ENCODE data around the gene SCGB3A2. TPM values are rescaled to one million over a fixed set of nuclear protein-coding genes. Genes with fewer than 3 reads are reported as not detected.

The SCGB3A2 gene
- not detected in 2 replicates for total RNA-seq

- no peak for DNase-seq (ENCODE audit: low read depth)
Measured at GRCh38 chr5:147878066-147878759, at the start of gene SCGB3A2. SCGB3A2 (plus strand) TSS chr5:147878711; CDS start chr5:147878804, 93 bp downstream.

GRCh38 chr5:147830035-147830434 is 48.5 kb upstream of the SCGB3A2 start:
- no peak for DNase-seq (ENCODE audit: low read depth)

DNA sequence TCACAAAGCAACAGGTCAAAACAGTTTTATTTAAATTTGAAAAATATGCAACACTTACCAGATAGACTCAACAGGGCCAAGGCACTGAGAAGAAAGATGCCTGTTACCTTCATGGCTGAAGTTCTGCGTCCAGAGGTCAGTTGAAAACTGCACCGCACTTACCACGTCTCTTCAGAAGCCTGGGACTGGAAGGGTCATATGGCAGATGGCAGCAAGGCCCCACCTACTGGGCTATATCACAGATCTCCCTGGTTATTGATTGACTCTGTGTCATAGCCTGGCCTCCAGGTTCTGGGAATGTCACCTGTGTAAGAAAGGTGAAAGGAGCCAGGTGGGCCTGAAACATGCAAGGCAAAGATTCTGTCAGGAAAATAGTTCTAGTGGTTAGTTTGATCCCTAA is 47.0 kb upstream of the SCGB3A2 start, which contains the start of gene SPINK1:
Gene SPINK1 (minus strand): TSS at position 207 of the 400 bp plus-strand sequence. CDS start 94 bp downstream, at position 113.
- DNase-seq (ENCODE audit: low read depth): no peak

DNA sequence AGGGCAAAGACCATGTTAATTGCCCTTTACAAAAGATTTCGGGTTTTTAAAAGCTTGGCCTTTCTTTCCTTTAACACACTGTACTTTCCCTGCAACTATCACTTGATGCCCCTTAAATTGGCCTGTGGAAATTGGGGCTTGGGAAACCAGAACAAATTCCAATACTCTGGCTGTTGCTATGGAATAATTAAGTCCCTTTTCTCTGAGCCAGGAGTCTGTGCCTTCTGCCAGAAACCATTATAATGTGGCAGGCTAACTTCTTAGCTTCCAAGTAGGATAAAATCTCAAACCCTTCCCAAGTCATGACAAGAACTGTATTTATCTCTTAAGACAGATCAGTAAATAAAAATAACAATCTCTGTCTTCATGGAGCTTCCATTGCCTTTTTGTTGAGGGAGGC is 46.0 kb upstream of the SCGB3A2 start:
- DNase-seq (ENCODE audit: low read depth): no peak

DNA sequence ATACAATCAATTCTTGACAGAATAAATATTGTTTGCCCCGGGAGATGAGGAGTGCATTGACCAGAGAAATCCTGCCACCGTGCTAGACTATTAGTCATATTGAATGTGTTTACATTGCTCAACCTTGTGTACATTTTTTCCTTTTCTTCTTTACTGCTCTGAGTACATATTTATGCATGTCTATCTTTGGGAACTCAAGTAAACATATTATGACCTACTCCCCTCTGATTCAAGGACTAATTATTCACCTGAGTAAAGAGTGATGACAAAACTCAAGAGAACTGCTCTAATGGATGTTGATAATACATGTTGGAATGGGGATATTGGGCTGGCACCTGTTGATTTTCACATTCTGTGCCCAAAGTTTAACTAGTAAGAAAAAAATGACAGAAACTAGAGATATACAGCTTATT is 43.1 kb upstream of the SCGB3A2 start:
- DNase-seq (ENCODE audit: low read depth): peak; percentile 72

GRCh38 chr5:147836439-147836838 is 42.1 kb upstream of the SCGB3A2 start:
- peak; percentile 7 for DNase-seq (ENCODE audit: low read depth)

DNA sequence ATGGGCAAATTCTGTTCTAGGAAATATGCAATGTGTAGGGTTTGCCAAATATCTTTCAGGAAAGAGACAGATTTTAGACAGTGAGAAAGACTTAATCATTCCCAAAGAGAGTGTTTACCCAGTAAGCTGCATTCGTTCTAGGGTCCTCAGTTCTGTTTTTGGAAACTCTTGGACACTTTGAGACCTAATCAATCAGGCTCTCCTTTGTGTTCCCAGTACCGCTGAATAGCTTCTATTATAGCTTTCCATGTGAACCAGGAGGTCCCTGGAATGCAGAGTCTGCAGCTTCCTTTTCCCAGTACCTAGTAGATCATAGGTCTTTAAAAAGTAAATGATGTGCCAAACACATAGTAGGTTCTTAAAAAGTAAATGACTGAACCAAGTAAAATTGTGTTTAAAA is 35.6 kb upstream of the SCGB3A2 start:
- DNase-seq (ENCODE audit: low read depth): no peak

- DNase-seq (ENCODE audit: low read depth): no peak
Measured at GRCh38 chr5:147844846-147845245, 33.7 kb upstream of the SCGB3A2 start.

DNA sequence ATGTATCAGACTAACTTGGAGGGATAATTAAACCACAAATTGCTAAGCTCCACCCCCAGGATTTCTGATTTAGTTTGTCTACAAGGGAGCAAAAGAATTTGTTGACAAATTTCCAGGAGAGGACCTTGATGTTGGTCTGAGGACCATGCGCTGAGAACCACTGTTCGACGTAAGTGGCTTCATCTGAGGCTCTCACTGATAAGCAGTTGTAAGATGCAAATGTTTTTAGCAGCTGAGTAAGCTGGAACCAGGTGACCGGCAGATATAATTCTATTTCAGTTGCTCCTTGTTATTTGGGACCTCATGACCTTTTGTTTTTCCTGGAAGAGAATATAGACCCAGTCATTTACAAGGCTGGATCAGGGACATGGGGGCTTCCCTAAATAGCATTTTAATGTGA is 32.9 kb upstream of the SCGB3A2 start:
- DNase-seq (ENCODE audit: low read depth): no peak

GRCh38 chr5:147849226-147849625 is 29.3 kb upstream of the SCGB3A2 start:
- DNase-seq (ENCODE audit: low read depth): no peak

GRCh38 chr5:147851578-147851977 is 26.9 kb upstream of the SCGB3A2 start:
- DNase-seq (ENCODE audit: low read depth): no peak

DNA sequence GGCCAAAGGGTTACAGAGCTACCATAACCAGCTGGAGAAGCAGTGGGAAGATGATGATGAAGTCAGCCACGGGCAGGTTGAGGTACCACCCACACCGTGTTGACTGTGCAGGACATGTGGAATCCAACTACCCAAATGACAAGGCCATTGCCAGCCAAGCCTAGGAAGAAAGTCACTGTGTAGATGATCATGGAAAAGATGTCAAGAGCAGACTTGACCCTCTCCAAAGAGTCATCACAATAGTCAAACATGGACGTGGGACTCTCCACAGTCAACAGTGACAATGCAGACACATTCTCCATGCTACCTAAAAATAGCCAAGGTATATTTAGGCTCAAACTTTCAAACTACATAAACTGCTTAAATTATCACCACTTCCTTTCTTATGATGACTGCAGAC is 26.1 kb upstream of the SCGB3A2 start:
- no peak for DNase-seq (ENCODE audit: low read depth)

- DNase-seq (ENCODE audit: low read depth): no peak
Measured at GRCh38 chr5:147853372-147853987, 25.0 kb upstream of the SCGB3A2 start.

DNA sequence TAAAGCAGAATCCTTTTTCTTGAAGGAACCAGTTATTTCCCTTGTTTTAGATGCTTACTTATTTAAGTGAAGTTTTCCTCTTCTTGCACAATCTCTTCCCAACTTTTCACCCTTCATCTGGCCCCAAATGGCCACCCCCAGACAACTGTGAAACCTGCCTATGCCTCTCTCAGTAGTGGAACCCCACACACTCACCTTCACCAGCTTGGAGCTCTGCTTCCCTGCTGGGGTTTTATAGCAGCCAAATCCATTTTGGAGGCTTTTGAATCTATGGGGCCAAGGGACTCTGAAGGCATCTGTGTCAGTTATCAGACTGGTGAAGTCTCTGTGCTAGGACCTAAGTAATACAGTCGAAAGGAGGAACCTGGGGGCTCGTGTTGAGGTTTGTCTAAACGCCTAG is 24.2 kb upstream of the SCGB3A2 start:
- DNase-seq (ENCODE audit: low read depth): no peak

DNA sequence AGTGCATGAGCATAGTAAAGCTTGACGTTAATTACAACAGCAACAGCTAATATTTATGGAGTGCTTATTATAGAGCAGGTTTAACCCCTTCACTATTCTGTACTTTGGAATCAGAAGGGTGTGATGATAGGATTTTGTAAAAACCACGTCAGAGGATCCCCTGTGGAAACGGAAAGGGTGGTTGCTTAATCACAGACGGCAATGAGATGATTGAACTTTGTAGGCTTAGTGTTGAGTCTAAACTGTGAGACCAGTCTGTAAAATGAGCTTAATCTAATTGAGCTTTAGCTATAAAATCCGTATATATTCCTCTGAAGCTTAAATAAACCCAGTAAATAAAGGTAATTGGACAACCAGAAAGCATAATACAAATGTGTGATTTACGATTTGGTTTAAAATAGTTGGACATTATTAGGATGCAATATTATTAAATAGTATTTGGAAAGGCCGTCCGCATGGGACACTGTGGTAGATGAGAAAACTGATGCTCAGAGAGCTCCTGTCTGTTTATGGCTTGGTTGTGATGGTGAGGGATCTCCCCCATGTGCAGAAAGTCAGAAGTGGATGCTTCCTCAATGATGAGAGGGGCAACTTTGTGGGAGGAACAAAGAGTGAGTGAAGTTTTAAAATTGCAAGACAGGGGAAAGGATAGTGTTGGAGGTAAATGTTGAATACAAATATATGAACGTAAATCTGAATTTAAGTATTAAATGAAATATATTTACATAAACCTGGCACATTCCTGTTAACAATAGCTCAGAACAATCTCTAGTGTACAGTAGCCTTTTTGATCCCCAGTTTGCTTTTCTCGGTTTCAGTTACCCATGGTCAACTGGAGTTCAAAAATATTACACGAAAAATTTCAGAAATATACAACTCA is 23.4 kb upstream of the SCGB3A2 start:
- DNase-seq (ENCODE audit: low read depth): no peak

- no peak for DNase-seq (ENCODE audit: low read depth)
Measured at GRCh38 chr5:147855774-147856069, 22.8 kb upstream of the SCGB3A2 start.

GRCh38 chr5:147856801-147857200 is 21.7 kb upstream of the SCGB3A2 start:
- DNase-seq (ENCODE audit: low read depth): no peak

DNA sequence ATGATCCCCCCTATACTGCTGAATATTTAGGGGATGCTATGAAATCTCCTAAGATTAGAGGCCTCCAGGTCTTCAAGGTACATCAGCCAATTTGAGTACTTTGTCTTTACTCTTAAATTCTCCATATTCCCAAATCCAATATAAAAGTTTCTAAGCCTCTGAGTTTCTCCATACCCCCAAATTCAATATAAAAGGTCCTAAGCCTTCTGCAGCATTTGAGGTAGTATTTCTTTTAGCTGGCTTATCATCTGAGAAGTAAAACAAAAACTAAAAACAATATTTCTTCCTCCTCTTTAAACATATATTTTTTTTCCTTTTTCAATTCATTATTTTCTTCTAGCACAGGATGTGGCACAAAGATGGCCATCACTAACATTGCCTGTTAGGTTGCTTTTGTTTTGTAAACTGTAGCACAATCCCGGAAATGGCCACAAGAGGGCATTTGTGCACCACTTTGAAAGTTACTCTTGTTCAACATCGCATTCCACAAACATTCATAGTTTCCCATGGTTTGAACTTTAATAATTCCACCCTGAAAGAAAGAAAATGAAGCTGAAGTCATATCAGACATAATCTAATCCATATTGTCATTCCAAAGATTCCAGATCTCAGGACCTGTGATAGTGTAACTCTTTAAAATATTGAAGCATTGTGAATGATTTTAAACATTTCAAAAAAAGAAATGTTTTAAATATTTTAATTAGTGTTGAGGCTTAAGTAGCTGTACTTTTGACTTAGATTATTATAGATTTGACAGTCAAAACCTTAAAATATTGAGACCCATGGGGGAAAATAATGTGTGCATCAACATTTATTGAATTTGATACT is 21.0 kb upstream of the SCGB3A2 start:
- DNase-seq (ENCODE audit: low read depth): peak; percentile 44

- DNase-seq (ENCODE audit: low read depth): no peak
Measured at GRCh38 chr5:147858565-147858964, 19.9 kb upstream of the SCGB3A2 start.

GRCh38 chr5:147859962-147860640 is 18.4 kb upstream of the SCGB3A2 start:
- DNase-seq (ENCODE audit: low read depth): no peak

GRCh38 chr5:147860641-147861025 is 17.9 kb upstream of the SCGB3A2 start:
- peak; percentile 6 for DNase-seq (ENCODE audit: low read depth)
